GM18867 (cell line): Measurements from ENCODE around the gene APOL4.
"Not testable (repeated sequence)": the region's sequence is repeated elsewhere in the genome, so short reads cannot be mapped to it uniquely, and the experiment has no call there.

ENCODE experiments used
- ATAC-seq: cut with Tn5 transposase; IDR thresholded peaks from one replicate; pipeline ENCODE4 v1.9.1; 2021; ENCODE audit warnings: mild to moderate bottlenecking, moderate library complexity; ENCODE audit not compliant: unreplicated experiment

APOL4 gene

DNA sequence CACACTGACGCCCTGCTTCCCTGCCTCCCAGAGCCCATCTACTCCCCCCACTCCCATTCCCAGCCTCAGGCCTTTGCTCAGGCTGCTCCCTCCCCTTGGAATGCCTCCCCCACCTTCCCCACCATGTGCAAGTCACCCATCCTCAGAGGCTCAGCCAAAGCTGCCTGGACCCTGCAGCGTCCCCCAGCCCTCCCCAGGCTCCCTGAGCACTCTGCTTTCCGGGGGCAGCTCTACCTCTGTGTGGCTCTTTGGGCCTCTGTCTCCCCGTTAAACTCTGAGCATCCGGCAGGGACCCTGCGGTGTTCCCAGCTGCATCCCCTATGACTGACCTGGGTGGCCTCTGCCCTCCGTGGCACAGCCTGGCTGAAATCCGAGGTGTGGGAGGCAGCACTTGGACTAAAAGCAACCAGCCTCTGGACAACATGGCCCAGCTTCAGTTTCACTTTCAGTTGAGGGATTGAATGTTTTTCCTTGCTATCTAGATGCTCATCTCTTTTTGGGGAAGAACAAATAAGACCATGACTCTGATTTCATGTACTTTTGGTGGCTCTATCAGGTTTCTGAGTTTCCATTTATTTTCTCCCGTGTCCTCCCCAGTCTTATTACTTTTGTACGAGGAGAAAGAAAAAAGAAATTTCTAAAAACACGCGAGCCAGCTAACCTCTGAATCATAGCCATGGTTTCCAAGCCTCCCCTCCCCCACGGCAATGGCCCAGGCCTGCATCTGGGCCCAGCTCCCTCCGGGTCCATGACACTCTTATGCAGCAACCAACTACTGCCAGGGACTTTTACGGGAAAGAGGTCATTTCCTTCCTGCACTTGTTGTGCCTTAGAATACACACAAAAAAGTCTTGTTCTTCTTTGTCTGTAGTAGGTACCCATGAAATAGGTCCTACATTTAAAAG is 44.8 kb downstream of the APOL4 start:
- no peak for ATAC-seq

DNA sequence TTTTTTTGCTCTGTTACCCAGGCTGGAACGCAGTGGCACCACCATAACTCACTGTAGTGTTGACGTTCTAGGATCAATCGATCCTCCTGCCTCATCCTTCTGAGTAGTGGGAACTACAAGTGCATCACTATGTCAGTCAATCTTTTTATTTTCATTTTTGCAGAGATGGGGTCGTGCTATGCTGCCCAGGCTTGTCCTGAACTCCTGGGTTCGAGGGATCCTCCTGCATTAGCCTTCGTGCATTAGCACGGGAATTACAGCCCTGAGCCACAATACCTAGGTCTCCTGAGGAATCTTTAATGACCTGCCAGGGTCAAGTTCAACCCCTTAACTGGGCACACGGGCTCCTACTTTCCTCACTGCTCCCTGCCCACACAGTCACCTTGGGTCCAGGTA is 45.5 kb downstream of the APOL4 start:
- no peak for ATAC-seq

DNA sequence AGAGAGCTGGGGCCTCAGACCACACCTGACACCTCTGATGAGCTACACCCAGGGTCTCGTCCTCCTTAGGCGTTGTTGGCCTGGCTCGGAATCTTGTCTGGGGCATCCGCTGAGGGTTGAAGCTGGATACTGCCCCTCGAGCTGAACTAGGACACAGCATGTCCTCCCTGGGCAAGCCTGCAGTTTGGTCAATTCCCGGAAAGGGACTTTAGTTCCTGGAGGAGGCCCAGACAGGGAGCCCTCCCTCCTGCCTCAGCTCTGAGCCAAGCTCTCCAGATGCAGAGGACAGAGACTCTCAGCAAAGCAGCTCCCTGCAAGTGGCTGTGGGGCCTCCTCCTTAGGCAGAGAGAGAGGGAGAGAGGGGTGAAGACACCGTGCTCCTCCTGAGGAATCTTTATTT is 45.9 kb downstream of the APOL4 start:
- no peak for ATAC-seq

DNA sequence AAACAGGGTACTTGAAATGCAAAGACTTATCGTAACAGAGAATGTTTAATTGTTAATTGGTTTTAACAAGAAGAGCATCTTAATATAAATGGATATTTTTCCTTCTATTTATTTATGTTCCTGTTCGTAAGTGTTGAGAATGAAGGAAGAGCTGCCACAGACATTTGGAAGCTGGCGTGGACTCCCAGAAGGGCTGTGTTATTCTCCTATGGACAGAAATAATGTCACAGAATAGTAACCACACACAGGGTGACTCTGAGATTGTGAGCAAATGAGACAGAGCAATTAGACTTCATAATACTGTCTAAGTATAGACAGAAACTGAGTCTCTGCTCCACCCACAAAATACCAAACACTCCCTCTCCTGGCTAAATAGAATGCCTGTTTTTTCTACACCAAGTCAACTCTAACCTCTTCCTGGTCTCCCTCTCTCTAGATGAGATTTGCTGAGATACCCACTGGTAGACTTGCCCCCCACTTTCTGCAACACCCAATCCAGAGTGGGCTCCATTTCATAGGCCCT is 47.1 kb downstream of the APOL4 start:
- no peak for ATAC-seq

GRCh38 chr22:36153501-36154422 is 47.8 kb downstream of the APOL4 start:
- ATAC-seq = no peak

GRCh38 chr22:36152821-36153220 is 48.8 kb downstream of the APOL4 start:
- not testable (repeated sequence) for ATAC-seq

- no peak for ATAC-seq
These were observed 49.5 kb downstream of the APOL4 start for GRCh38 chr22:36152088-36152487.

DNA sequence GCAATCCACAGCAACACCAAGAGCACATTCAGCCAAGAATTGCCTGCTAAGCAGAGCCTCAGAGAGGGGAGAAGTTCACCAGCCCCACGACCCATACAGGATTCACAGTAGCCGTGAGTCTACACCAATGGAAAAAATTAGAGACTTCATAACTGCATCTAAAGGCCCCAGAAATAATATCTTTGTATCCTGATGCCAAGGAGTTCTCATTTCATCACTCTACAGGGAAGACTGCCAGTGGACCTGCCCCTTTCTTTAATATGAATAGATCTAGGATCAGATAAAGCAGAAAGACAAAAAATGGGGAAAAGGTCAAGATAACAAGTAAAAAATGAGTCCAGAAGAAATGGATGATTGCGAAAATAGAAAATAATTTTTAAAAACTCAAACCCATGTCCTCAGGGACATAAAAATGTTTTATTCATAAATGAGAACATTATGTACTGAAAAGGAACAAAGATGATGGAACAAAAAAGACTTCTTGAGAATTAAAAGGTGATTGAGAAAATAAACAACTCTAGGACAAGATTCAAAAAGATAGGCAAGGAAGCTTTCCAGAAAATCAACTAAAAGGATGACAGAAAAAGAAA is 50.5 kb downstream of the APOL4 start:
- no peak for ATAC-seq

- no peak for ATAC-seq
These were observed 52.2 kb downstream of the APOL4 start for GRCh38 chr22:36149441-36149840.

DNA sequence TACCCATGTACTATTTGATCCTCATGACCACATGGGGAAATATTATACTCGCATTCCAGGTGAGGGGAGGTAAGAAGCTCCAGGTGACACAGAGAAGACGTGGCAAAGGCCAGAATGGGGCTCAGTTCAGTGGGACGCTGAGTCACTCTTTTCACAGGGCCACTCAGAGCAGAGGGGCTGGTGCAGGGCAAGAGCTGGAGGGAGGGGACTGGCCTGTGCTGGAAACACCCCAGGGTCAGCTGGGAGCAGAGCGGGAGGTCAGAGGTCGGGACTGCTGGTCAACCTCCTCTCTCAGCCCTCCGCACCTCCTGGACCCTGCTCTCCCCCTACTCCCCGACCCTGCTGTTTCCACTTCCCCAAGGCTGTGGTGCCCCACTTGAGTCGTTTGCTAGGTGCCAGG is 53.2 kb downstream of the APOL4 start:
- ATAC-seq = no peak

DNA sequence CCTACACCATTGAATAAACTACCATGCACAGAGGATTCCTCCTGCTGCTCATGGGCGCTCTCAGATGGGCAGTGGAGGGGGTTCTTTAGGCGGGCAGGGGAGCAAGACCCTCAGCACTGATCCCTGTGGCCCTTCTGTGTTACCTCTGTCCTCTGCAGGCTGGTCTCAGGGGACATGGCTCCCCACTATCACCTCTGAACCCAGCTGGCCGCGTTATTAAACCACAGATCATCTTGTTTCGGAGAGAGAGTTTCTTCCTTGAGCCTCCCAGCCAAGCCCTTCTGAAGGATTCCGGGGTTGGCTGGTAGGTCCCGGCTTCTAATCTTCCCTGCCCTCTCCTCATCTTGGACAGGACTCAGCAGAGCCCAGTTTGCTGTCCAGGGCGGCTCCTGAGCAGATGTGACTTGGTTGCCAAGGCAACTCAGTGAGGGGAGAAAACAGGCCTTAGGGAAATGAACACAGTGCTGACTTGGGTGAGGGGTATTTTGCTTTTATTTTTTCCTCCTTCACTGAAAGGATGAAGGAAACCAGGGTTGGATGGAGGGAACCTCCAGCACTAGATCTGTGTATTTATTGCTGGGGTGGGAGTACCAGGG is 54.3 kb downstream of the APOL4 start:
- ATAC-seq = no peak

DNA sequence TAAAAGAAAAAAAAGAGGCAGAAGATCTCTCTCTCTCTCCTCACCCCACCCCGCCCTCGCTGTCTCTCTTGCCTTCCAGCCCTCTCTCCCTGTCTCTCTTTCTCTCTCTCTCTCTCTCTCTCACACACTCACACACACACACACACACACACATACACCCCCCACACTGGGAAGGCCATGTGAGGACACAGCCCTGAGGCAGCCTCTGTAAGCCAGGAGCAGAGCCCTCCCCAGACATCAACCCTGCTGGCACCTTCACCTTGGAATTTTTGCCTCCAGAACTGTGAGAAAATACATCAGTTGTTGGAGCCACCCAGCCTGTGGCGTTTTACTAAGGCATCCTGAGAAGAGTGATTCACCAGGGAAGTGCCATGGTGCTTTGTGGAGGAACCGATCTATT is 55.7 kb downstream of the APOL4 start:
- ATAC-seq = no peak

GRCh38 chr22:36144886-36145541 is 56.6 kb downstream of the APOL4 start:
- ATAC-seq = no peak

DNA sequence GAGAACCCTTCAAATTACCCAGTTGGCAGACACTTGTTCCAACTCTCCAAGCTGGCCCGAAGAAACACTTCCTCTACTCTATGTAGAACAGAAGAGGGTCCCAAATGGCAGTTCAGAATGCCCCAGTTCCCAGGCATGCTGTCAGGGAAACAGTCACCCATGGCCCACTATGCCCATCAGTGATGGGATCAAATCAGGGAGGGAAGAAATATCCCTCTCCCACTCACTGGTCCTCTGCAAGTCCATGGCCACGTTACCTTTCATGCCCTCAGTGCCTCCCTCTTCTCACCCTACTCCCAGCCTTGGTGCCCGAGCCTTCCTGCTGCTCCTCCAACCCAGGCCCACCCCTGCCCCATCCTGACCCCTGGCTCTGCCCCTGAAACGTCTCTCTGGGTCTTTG is 57.7 kb downstream of the APOL4 start:
- ATAC-seq = no peak

DNA sequence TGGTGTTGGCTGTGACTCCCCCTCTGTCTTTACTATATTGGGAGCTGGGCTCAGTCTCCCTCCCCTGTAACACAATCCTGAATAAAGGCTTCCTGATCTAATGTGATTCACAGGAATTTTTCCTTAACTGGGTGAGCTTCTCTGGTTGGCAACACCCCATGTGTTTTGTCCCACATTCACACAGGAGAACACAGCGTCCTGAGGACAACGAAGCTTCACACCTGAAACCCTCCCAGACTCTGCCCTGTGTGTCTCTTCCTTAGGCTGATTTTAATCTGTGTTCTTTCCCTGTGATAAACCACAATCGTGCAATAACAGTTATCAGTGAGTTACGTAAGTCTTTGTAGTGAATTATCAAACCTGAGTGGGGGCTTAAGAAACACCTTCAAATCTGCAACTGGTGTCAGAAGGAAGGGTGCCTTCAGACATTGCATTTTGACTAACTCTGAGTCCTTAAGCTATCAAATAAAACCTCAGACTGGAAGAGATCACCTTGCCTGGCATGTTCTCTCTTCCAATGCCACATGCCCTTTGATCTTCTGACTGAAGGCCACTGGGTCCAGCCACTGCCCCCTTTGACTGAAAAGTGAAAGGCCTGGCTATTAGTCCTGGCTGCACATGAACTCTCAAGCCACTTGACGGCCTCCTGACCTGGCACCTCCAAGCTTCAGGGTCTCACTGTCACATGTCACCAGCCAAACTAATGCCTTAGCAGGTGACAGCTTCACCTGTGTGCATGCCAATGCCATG is 58.4 kb downstream of the APOL4 start:
- ATAC-seq = no peak

- no peak for ATAC-seq
These were observed 60.1 kb downstream of the APOL4 start for GRCh38 chr22:36141481-36141880.
